Measurements from ENCODE around the gene ALDH1L2.

GRCh38 chr12:105064564-105065178 lies 19.6 kb downstream of the ALDH1L2 start:
- no peak for TF ChIP-seq FOXJ3 (CRISPR knock-in tag; IDR thresholded peaks at IDR 0.05; ENCODE audit: borderline replicate concordance)
- no peak for TF ChIP-seq CTCF (IDR thresholded peaks at IDR 0.05)
- TF ChIP-seq MAX (CRISPR knock-in tag; IDR thresholded peaks at IDR 0.05), result no peak
- no peak for TF ChIP-seq SP1 (CRISPR knock-in tag; conservative IDR thresholded peaks at IDR 0.05)
- TF ChIP-seq E2F4 (CRISPR knock-in tag; IDR thresholded peaks at IDR 0.05; ENCODE audit: borderline replicate concordance, low read depth), result no peak
- TF ChIP-seq FOXP4 (CRISPR knock-in tag; IDR thresholded peaks at IDR 0.05), result no peak
- TF ChIP-seq FOXK1 (CRISPR knock-in tag; IDR thresholded peaks at IDR 0.05), result no peak

Data from WTC11 (cell line).